GM23248 (cell line): ENCODE measurements around the gene ADAMTSL1.

Source experiments
- EZH2 ChIP-seq: fragments of 200-600 bp; sonication (generic); IDR thresholded peaks from 2 replicates; pipeline ENCODE4 v1.6.1; 2018; ENCODE audit warnings: antibody characterized with exemption, mild to moderate bottlenecking; ENCODE audit not compliant: insufficient read depth, poor library complexity, severe bottlenecking
- EZH2phosphoT487 ChIP-seq: fragments of 200-600 bp; sonication (generic); IDR thresholded peaks from 2 replicates; pipeline ENCODE4 v1.6.1; 2018; ENCODE audit warnings: antibody characterized with exemption, moderate library complexity, mild to moderate bottlenecking, low read depth; ENCODE audit not compliant: insufficient read depth

DNA sequence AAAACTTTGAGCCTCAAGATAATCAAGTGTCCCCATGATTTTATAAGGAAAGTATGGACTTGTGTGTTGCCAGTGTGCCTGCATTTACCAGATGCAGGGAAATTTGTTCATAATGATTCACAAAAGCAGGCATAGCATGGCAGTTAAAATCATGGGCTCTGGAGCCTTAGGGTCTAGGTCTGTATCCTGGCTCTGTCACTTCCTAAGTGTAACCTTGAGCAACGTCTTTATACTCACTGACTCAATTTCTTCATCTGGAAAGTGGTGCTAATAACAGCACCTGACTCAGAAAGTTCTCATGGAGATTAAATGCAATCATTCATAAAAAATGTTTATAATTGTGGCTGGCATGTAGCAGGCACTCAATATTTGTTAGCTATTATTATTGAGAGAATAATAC lies 324.2 kb downstream of the ADAMTSL1 start:
- TF ChIP-seq EZH2 (no peak), EZH2phosphoT487 (no peak)
